Endothelial cell of umbilical vein (primary cell): Measurements from ENCODE around the gene CHD9NB. TPM values are rescaled to one million over a fixed set of nuclear protein-coding genes. Genes with fewer than 3 reads are reported as not detected.

ENCODE experiments used
- BruUV-seq: library from RNA; stranded (reverse); fragments of 400-500 nt; replicated peaks from 2 replicates; lab custom pipeline; 2021; lab: Mats Ljungman, UMichigan
- CTCF ChIA-PET: fragments of 300-600, 350-600 bp; sonication (Branson Sonifier 250); formaldehyde crosslinking; loops from one replicate; lab custom pipeline; 2021; ENCODE audit warnings: antibody characterized with exemption, inconsistent platforms; lab: Charles Lee
- POLR2A ChIA-PET: fragments of 300-600, 350-600 bp; sonication (Branson Sonifier 250); formaldehyde crosslinking; loops from one replicate; lab custom pipeline; 2021; ENCODE audit warnings: antibody characterized with exemption, inconsistent platforms; lab: Charles Lee
- DNase-seq: peaks from one replicate; pipeline ENCODE4 v3.0.0-alpha.2; 2011; ENCODE audit warnings: low read depth, low spot score
- FAIRE-seq: peaks from 2 replicates; lab custom pipeline; 2011; peaks lifted over from hg19 to GRCh38; lab: Jason Lieb, UNC
- H2AFZ ChIP-seq: 2 replicates; pipeline ENCODE4 v1.6.0; 2012; ENCODE audit warnings: low read depth, low read length, control low read depth, inconsistent platforms
- H3K27ac ChIP-seq: 2 replicates; pipeline ENCODE4 v1.5.1; 2011; ENCODE audit warnings: low read depth, mild to moderate bottlenecking, control low read depth, low read length, moderate library complexity; ENCODE audit not compliant: insufficient read depth
- H3K27me3 ChIP-seq, 2 experiments: 2 replicates each; pipeline versions ENCODE4 v1.6.0 to v1.6.1; 2011; ENCODE audit warnings: low read length in 2 of 2, mixed read lengths in 1 of 2; ENCODE audit not compliant: control insufficient read depth in 2 of 2, insufficient read depth in 2 of 2
- H3K36me3 ChIP-seq, 2 experiments: 2 replicates in 1 of 2; 3 replicates in 1 of 2; pipeline ENCODE4 v1.5.1; 2011; ENCODE audit warnings: low read length in 2 of 2, mild to moderate bottlenecking in 1 of 2, moderate library complexity in 1 of 2; ENCODE audit not compliant: control insufficient read depth in 2 of 2, insufficient read depth in 2 of 2; ENCODE audit errors: extremely low read depth in 1 of 2
- H3K4me1 ChIP-seq: 3 replicates; pipeline ENCODE4 v1.5.1; 2011; ENCODE audit warnings: mild to moderate bottlenecking, low read length; ENCODE audit not compliant: control insufficient read depth, insufficient read depth; ENCODE audit errors: extremely low read depth
- H3K4me2 ChIP-seq: 2 replicates; pipeline ENCODE4 v1.6.1; 2011; ENCODE audit warnings: low read length, control low read depth, mixed read lengths; ENCODE audit not compliant: insufficient read depth
- H3K4me3 ChIP-seq, 3 experiments: fragments of 200-600 bp in 1 of 3; sonication (generic), shearing (Covaris generic) in 1 of 3; replicated peaks in 1 of 3; 2 replicates each; pipeline ENCODE4 v1.5.1; 2011 to 2016; ENCODE audit warnings: control low read depth in 3 of 3, low read length in 3 of 3, mild to moderate bottlenecking in 2 of 3, inconsistent platforms in 1 of 3, low read depth in 1 of 3, moderate library complexity in 1 of 3; ENCODE audit not compliant: insufficient read depth in 1 of 3
- H3K79me2 ChIP-seq: 2 replicates; pipeline ENCODE4 v1.6.0; 2012; ENCODE audit warnings: low read length, inconsistent platforms; ENCODE audit not compliant: control insufficient read depth, insufficient read depth
- H3K9ac ChIP-seq: replicated peaks from 2 replicates; pipeline ENCODE3; 2011; ENCODE audit warnings: low read length, control low read depth; ENCODE audit not compliant: insufficient read depth; ENCODE audit errors: extremely low read depth
- H3K9me1 ChIP-seq: replicated peaks from 3 replicates; pipeline ENCODE4 v1.6.0; 2011; ENCODE audit warnings: mild to moderate bottlenecking, low read length; ENCODE audit not compliant: control insufficient read depth, insufficient read depth; ENCODE audit errors: extremely low read depth
- H3K9me3 ChIP-seq: replicated peaks from 2 replicates; pipeline ENCODE4 v1.5.1; 2012; ENCODE audit warnings: low read length, inconsistent platforms; ENCODE audit not compliant: control insufficient read depth, insufficient read depth
- H4K20me1 ChIP-seq: replicated peaks from 2 replicates; pipeline ENCODE3; 2011; ENCODE audit warnings: mild to moderate bottlenecking, low read length; ENCODE audit not compliant: control insufficient read depth, insufficient read depth; ENCODE audit errors: extremely low read depth
- CTCF ChIP-seq, 2 donors: IDR thresholded peaks; 1 replicate in 1 of 2; 2 replicates in 1 of 2; pipeline ENCODE4 v1.5.1; 2011; ENCODE audit warnings: low read length in 2 of 2, mild to moderate bottlenecking in 2 of 2, moderate library complexity in 2 of 2, control low read depth in 1 of 2, inconsistent platforms in 1 of 2, low read depth in 1 of 2; ENCODE audit not compliant: insufficient read depth in 1 of 2; ENCODE audit errors: extremely low read depth in 1 of 2
- FOS ChIP-seq: IDR thresholded peaks from 2 replicates; pipeline ENCODE4 v1.6.1; 2011; ENCODE audit warnings: mild to moderate bottlenecking, low read length, moderate library complexity, borderline replicate concordance; ENCODE audit not compliant: insufficient read depth
- JUN ChIP-seq: IDR thresholded peaks from 2 replicates; pipeline ENCODE4 v1.6.1; 2011; ENCODE audit warnings: borderline replicate concordance, low read depth; ENCODE audit not compliant: insufficient read length, insufficient read depth
- MAX ChIP-seq: IDR thresholded peaks from 2 replicates; pipeline ENCODE4 v1.6.1; 2011; ENCODE audit not compliant: insufficient read depth, insufficient read length
- MYC ChIP-seq: IDR thresholded peaks from one replicate; pipeline ENCODE4 v1.6.1; 2011; ENCODE audit warnings: mild to moderate bottlenecking, low read depth, low read length
- POLR2A ChIP-seq: IDR thresholded peaks from 2 replicates; pipeline ENCODE4 v1.6.1; 2012; ENCODE audit warnings: low read depth, mild to moderate bottlenecking, control low read depth, low read length
- POLR2AphosphoS5 ChIP-seq: IDR thresholded peaks from 2 replicates; pipeline ENCODE4 v1.6.1; 2012; ENCODE audit warnings: low read depth, mild to moderate bottlenecking, control low read depth, low read length, moderate library complexity; ENCODE audit not compliant: insufficient read depth
- dilution Hi-C: fragments of 300-500 bp; cut with MboI; formaldehyde crosslinking; loops from one replicate; pipeline ENCODE4 v1.15.0; 2019; ENCODE audit warnings: low sequenced_read_pairs; ENCODE audit not compliant: extremely low pct_ligation_motif_present
- intact Hi-C: fragments of 100-400 bp; cut with micrococcal nuclease; formaldehyde crosslinking; loops from one replicate; pipeline ENCODE4 v1.10.0; 2022
- polyA plus RNA-seq, 4 experiments: library from polyadenylated mRNA; depleted of rRNA in 3 of 4; stranded (reverse) in 3 of 4; unstranded in 1 of 4; fragments of >200 nt; gene quantifications; 2 replicates each; pipeline versions ENCODE4 v1.2.1 to v1.2.3, GENCODE V29; 2011 to 2012; ENCODE audit warnings: missing spikeins in 1 of 4
- total RNA-seq: library from RNA; stranded (reverse); gene quantifications from 2 replicates; pipeline ENCODE4 v1.2.3, GENCODE V29; 2021

CHD9NB gene
- total and polyA plus RNA-seq, 2 donors (not counting 3 experiments of a cell fraction or from before 2014, with no cell fraction given) = 0.44 to 0.66 TPM

- Histone ChIP-seq H3K9ac (peak overlapping the region; percentile 35), H3K9me3 (no peaks in the 10 kb centered on the region), H3K9me1 (no peaks in the 10 kb centered on the region), H3K36me3 (no peaks in the 10 kb centered on the region), H3K27ac (peak overlapping the region; percentile 72), H3K79me2 (no peaks in the 10 kb centered on the region), H4K20me1 (no peaks in the 10 kb centered on the region), H2AFZ (peak overlapping the region; percentile 13), H3K4me2 (peak overlapping the region; percentile 73), H3K4me3 (no peak overlapping the region), H3K4me1 (peaks cover 42% of the 10 kb centered on the region), H3K27me3 (no peaks in the 10 kb centered on the region)
- CTCF ChIA-PET = interaction anchor here (0.7 to 5.6 kb wide), 6 partner anchors 9 to 117 kb away, joined by 3 to 31 read pairs (median 8); partner anchors contain the start of gene CHD9
- DNase-seq (peak; percentile 96), FAIRE-seq (peak; percentile 93)
- intact Hi-C loops (loop anchor here (1.0 to 5.0 kb wide), 5 partner anchors 8 to 426 kb away; no protein-coding TSS in a partner anchor), dilution Hi-C loops (no loop called here)
- BruUV-seq = TSS peak; percentile 56
- POLR2A ChIA-PET = interaction anchor here (0.6 to 1.6 kb wide), 6 partner anchors 8 to 413 kb away, joined by 3 to 8 read pairs (median 3); no protein-coding TSS in a partner anchor
- TF ChIP-seq POLR2AphosphoS5 = peak; percentile 93
- no peak for TF ChIP-seq MAX
- peak; percentile 45 for TF ChIP-seq MYC
- no peak for TF ChIP-seq CTCF (IDR thresholded peaks at IDR 0.05; ENCODE audit: extremely low read depth in 1 of 2, insufficient read depth in 1 of 2, low read depth in 1 of 2, low read length in 2 of 2)
- peak; percentile 71 for TF ChIP-seq FOS
- peak; percentile 41 for TF ChIP-seq POLR2A
- TF ChIP-seq JUN = no peak
Measured at GRCh38 chr16:53090591-53091411, 38.1 kb upstream of the CHD9NB start.
